Measurements from ENCODE around the gene KIF19. TPM values are rescaled to one million over a fixed set of nuclear protein-coding genes. Genes with fewer than 3 reads are reported as not detected.
"Not testable (repeated sequence)": the region's sequence is repeated elsewhere in the genome, so short reads cannot be mapped to it uniquely, and the experiment has no call there.

KIF19 gene
- total RNA-seq, 8 experiments from 2014 or later = 0.11 to 3.3 (median 1.2) TPM; not detected in 2

- H3K4me3 ChIP-seq; H3K4me1 ChIP-seq (replicated peaks in 1 of 2); in situ Hi-C loops (cut with MboI; ENCODE audit: low pct_unique_long_range_greater_than_20kb in 2 of 9, low sequenced_read_pairs in 9 of 9, unreplicated experiment in 9 of 9); ATAC-seq (replicated peaks in 6 of 8); H3K27ac ChIP-seq: not testable (repeated sequence)
- 50 to 96% (median 86%) methylated on average over 1 to 5 of the region's 5 CpGs; no CpG with 5 or more reads in 5 of the 10 experiments for WGBS, 10 experiments
Observed at GRCh38 chr17:74405311-74405710, 79.3 kb downstream of the KIF19 start.

Other genes with a start within 250 kb of the KIF19 start
- gene RPL38, start 122.5 kb upstream of the KIF19 start, total RNA-seq = 1,000 to 10,000 TPM; 1,787 to 3,038 (median 2,213) TPM
- gene TTYH2, start 112.7 kb upstream of the KIF19 start, total RNA-seq = 10 to 100 TPM in 3 of 8 experiments, 1 to 10 TPM in 5; 6.0 to 20.6 (median 9.1) TPM
- 1 to 10 TPM in 1 of 8 experiments, under 1 TPM in 3, not detected in 4; 0.23 to 1.9 (median 0.36) TPM for gene DNAI2, start 52.0 kb upstream of the KIF19 start, total RNA-seq
- 10 to 100 TPM in 1 of 8 experiments, 1 to 10 TPM in 4, not detected in 3; 1.4 to 20.4 (median 4.1) TPM for gene BTBD17, start 35.6 kb downstream of the KIF19 start, total RNA-seq
- gene GPR142, start 41.3 kb downstream of the KIF19 start, total RNA-seq = under 1 TPM in 2 of 8 experiments, not detected in 6; 0.17 to 0.38 TPM
- 10 to 100 TPM in 5 of 8 experiments, 1 to 10 TPM in 3; 1.2 to 39.7 (median 19.8) TPM for gene GPRC5C, start 105.9 kb downstream of the KIF19 start, total RNA-seq
- 1 to 10 TPM in 1 of 8 experiments, under 1 TPM in 2, not detected in 5; 0.17 to 1.6 (median 0.52) TPM for gene CD300A, start 140.4 kb downstream of the KIF19 start, total RNA-seq
- gene CD300LB, start 205.2 kb downstream of the KIF19 start, total RNA-seq = 1 to 10 TPM in 1 of 8 experiments, under 1 TPM in 5, not detected in 2; 0.08 to 1.3 (median 0.29) TPM
- under 1 TPM in 5 of 8 experiments, not detected in 3; 0.13 to 0.66 (median 0.28) TPM for gene CD300C, start 219.9 kb downstream of the KIF19 start, total RNA-seq
- gene CD300H, start 241.3 kb downstream of the KIF19 start, total RNA-seq = not detected